WERI-Rb-1 (cell line): ENCODE measurements around the gene APH1B.

Experiments
- DNase-seq: peaks from one replicate; pipeline ENCODE4 v3.0.0-alpha.2; 2020
- H3K27ac ChIP-seq: fragments of 250-450 bp; sonication (Bioruptor Pico); 2 replicates; pipeline ENCODE4 v1.5.1; 2020; ENCODE audit warnings: mild to moderate bottlenecking, moderate library complexity
- H3K27me3 ChIP-seq: fragments of 250-450 bp; sonication (Bioruptor Pico); 2 replicates; pipeline ENCODE4 v1.5.1; 2021; ENCODE audit warnings: mild to moderate bottlenecking, low read depth, moderate library complexity; ENCODE audit not compliant: insufficient read depth, severe bottlenecking
- H3K36me3 ChIP-seq: fragments of 250-450 bp; sonication (Bioruptor Pico); 2 replicates; pipeline ENCODE4 v1.5.1; 2020; ENCODE audit warnings: mild to moderate bottlenecking, moderate library complexity
- H3K4me3 ChIP-seq: 2 replicates; pipeline ENCODE4 v1.5.1; 2011; ENCODE audit warnings: low read depth, mild to moderate bottlenecking, control low read depth, low read length
- H3K9me3 ChIP-seq: fragments of 250-450 bp; sonication (Bioruptor Pico); 2 replicates; pipeline ENCODE4 v1.5.1; 2021; ENCODE audit warnings: mild to moderate bottlenecking, moderate library complexity; ENCODE audit not compliant: severe bottlenecking
- TF ChIP-seq, protein P1 (sequence below): IDR thresholded peaks from 2 replicates; pipeline ENCODE4 v1.5.1; 2011; ENCODE audit warnings: low read depth, mild to moderate bottlenecking, control low read depth, inconsistent platforms, low read length

Gene APH1B

DNA sequence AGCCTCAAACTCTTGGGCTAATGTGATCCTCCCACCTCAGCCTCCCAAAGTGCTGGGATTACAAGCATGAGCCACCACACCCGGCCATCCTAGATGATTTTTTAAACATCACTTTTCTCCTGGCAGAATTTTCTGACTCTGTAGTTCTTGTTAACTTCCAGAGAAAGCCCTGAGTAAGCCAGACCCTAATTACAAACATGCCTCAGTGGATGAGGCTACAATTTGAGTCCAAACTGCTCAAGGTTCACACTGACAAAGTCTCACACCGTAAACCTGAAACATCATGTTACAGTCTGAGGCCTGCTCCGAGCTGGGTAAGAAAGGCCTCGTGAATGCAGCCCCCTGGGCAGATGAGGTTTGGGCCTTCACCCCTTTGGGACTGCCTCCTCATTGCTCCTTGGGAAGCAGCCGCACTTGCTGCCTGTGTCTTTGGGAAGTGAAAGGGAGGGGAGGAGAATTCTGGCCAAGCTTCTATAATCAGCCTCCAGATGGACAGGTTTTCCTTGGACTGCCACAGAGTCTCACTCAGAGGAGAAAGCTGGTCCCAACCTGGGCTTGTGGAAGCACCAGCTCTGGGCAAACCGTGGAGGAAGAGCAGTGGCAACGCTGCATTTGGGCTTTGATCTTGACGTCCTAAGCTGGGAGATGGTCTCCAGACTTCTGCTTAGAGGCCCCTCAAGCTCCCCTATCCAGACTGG lies 58.3 kb downstream of the APH1B start:
- TF ChIP-seq, protein P1, sequence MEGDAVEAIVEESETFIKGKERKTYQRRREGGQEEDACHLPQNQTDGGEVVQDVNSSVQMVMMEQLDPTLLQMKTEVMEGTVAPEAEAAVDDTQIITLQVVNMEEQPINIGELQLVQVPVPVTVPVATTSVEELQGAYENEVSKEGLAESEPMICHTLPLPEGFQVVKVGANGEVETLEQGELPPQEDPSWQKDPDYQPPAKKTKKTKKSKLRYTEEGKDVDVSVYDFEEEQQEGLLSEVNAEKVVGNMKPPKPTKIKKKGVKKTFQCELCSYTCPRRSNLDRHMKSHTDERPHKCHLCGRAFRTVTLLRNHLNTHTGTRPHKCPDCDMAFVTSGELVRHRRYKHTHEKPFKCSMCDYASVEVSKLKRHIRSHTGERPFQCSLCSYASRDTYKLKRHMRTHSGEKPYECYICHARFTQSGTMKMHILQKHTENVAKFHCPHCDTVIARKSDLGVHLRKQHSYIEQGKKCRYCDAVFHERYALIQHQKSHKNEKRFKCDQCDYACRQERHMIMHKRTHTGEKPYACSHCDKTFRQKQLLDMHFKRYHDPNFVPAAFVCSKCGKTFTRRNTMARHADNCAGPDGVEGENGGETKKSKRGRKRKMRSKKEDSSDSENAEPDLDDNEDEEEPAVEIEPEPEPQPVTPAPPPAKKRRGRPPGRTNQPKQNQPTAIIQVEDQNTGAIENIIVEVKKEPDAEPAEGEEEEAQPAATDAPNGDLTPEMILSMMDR = no peak
- no peak overlapping the region for H3K4me3 ChIP-seq

DNA sequence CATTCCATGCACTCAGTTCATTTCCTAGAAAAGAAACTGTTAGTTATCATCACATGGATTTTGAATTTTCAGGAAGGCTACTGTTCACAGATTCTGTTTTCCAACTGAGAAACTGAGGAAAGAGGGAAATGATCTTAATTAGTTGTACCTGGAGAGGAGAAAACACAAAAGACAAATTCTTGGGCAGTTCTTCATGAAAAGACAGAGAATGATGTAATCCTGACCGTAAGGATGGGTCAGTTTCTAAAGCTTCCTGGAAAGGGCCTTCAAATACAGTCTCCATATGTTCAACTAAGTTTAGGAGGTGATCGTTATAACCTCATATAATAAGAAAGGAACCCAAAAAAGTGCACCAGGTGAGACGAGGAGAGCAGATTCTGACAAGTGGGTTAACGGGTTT lies 59.6 kb downstream of the APH1B start:
- Histone ChIP-seq H3K36me3 (no peaks in the 10 kb centered on the region), H3K4me3 (no peak overlapping the region), H3K9me3 (no peaks in the 10 kb centered on the region), H3K27ac (no peak overlapping the region), H3K27me3 (no peaks in the 10 kb centered on the region)
- no peak for DNase-seq
- TF ChIP-seq, protein P1 = no peak

More for the DNA sequence above, 58.3 kb downstream of the APH1B start:
- peak; percentile 29 for DNase-seq
- Histone ChIP-seq H3K9me3 (no peaks in the 10 kb centered on the region), H3K27ac (no peak overlapping the region), H3K27me3 (no peaks in the 10 kb centered on the region), H3K36me3 (no peaks in the 10 kb centered on the region)

DNA sequence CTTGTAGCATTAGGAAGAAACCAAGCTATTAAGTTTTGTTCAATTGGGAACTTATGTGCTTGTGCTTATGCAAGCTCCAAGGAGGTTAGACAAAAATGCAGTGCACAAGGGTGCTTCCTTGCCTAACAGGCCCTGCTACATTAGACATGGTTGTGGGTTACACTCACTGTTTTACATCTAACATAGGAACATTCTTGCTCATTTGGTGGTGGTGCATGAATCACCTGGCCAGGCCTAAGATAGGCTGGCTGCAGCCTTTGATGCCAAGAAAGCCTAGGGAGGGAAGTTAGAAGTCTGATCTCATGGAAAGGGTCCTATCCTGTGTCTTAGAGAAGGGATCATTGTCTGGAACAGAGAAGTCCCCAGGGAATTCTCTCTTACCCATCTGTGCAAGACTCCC lies 60.8 kb downstream of the APH1B start:
- H3K4me3 ChIP-seq = no peak overlapping the region
- DNase-seq = no peak
- TF ChIP-seq, protein P1 = no peak
- no peaks in the 10 kb centered on the region for H3K27me3 ChIP-seq
- H3K36me3 ChIP-seq = no peaks in the 10 kb centered on the region
- no peaks in the 10 kb centered on the region for H3K9me3 ChIP-seq
- no peak overlapping the region for H3K27ac ChIP-seq

DNA sequence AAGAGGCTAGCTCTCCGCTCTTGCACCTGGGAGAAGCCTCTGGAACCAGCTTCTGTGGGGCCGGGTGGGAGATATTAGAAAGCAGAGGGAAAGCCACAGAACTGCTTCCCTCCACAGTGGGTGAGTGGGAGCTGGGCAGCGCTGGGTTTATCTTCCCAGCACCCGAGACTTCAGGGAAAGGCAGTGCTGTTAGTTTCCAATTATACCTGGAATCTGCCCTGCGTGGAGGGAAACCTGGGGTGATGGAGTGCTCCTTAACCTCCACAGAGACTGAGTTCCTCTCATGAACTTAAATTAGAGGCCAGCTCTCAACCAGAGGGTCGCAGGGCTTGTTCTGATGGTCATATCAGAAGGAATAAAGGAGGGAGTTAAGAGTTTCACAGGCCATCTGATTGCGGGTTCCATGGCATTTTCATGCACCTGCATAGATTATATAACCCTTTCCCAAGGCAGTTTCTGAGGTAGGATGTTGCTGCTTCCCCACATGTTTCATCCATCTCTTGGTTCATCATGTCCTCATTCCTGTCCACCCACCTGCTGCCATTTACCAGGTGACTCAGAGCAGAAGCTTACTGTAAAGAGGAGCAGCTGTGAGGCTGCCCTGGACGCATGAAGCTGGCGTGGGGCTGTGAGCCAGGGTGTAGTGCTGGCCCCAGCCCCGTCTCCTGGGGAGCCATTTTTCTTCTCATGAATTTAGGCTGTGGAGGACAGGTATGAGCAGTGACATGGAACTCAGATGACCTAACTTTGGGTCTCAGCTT lies 61.8 kb downstream of the APH1B start:
- no peak overlapping the region for H3K4me3 ChIP-seq
- TF ChIP-seq, protein P1 = no peak
- no peaks in the 10 kb centered on the region for H3K36me3 ChIP-seq
- no peak overlapping the region for H3K27ac ChIP-seq
- H3K27me3 ChIP-seq = no peaks in the 10 kb centered on the region
- DNase-seq = no peak
- no peaks in the 10 kb centered on the region for H3K9me3 ChIP-seq

DNA sequence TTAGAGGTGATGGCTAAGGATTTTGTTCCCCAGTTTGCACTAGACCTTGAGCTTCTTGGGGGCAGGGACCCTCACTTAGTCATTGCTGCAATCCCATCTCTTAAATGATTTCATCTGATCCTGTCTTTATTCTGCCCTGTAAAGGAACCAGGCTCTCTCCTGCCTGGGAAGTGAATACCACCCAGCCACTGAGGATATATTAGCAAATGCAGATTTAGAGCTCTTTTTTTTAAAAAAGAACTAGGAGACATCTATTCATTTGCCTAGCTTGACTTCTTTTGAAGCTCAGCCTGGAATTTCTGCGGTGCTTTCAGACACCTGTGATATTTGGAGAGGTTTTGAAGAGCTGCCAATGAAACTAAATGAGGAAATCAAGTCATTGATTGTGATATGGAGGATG lies 62.4 kb downstream of the APH1B start:
- no peaks in the 10 kb centered on the region for H3K36me3 ChIP-seq
- TF ChIP-seq, protein P1 = no peak
- no peak for DNase-seq
- H3K27me3 ChIP-seq = no peaks in the 10 kb centered on the region
- no peak overlapping the region for H3K27ac ChIP-seq
- H3K4me3 ChIP-seq = no peak overlapping the region
- no peaks in the 10 kb centered on the region for H3K9me3 ChIP-seq

DNA sequence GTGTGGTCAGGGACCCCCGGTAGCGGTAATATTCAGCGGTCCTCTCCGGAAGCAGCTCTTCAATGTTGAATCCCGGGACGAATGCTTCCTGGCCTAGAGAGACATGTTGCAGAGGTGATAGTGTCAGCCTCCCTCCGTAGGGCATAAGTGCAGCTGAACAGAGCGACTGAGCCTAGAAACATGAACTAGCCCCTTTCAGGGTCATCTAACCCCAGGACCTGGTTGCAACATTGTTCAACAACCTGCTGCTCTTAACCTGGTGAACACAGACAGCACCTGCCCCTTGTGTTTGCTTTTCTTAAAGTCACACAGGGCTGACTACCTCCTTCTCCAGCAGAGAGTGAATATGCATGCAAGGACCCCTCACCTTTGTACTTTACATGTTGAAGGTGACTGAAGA lies 62.9 kb downstream of the APH1B start:
- no peaks in the 10 kb centered on the region for H3K27me3 ChIP-seq
- TF ChIP-seq, protein P1 = no peak
- DNase-seq = no peak

More for the DNA sequence above, 62.9 kb downstream of the APH1B start:
- Histone ChIP-seq H3K9me3 (no peaks in the 10 kb centered on the region), H3K36me3 (no peaks in the 10 kb centered on the region), H3K27ac (no peak overlapping the region), H3K4me3 (no peak overlapping the region)
